ENCODE measurements around the gene ZC3H18.

Gene ZC3H18

DNA sequence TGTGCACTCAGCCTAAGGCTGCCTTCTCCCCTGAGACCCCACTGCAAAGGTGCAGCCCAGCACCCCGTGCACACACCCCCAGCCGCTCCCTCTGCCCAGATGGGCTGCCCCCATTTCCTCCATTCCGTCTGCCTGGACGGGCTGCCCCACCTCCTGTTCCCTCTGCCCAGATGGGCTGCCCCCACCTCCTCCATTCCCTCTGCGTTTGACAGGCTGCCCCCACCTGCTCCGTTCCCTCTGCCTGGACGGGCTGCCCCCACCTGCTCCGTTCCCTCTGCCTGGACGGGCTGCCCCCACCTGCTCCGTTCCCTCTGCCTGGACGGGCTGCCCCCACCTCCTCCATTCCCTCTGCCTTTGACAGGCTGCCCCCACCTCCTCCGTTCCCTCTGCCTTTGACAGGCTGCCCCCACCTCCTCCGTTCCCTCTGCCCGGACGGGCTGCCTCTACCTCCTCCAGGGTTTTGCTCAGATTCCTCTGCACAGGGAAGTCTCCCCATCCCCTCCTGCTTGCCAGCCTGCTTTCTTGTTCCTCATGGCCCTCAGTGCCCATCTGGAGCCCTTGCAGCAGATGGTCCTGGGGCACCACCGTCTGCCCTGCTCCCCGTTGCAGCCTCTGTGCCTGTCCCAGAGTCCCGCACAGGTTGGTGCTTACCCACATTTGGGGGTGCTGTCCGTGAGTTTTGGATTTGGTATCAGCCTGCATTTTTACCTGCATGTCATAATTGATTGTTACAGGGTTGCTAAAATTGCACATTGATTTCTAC is 44.8 kb downstream of the ZC3H18 start:
- Histone ChIP-seq H3K4me2 (ENCODE audit: low read length) (no peak overlapping the region), H3K9me3 (ENCODE audit: control insufficient read depth, insufficient read depth, low read length) (no peaks in the 10 kb centered on the region), H3K4me1 (ENCODE audit: control insufficient read depth, low read length) (no peaks in the 10 kb centered on the region), H3K4me3 (ENCODE audit: low read length) (no peak overlapping the region), H3K79me2 (ENCODE audit: control insufficient read depth, low read length) (peaks cover 79% of the 10 kb centered on the region), H3K27ac (ENCODE audit: low read depth, low read length) (no peak overlapping the region), H3F3A (ENCODE audit: control insufficient read depth, insufficient read depth) (no peaks in the 10 kb centered on the region), H3K9me2 (replicated peaks; ENCODE audit: control insufficient read depth, low read length) (no peaks in the 10 kb centered on the region), H3K36me3 (ENCODE audit: control insufficient read depth, low read length) (peaks cover 85% of the 10 kb centered on the region), H4K20me1 (ENCODE audit: control insufficient read depth, insufficient read depth, low read depth, low read length) (no peaks in the 10 kb centered on the region), H3K27me3 (ENCODE audit: control insufficient read depth, low read length) (no peaks in the 10 kb centered on the region)
- TF ChIP-seq EZH2phosphoT487 (IDR thresholded peaks at IDR 0.05; ENCODE audit: borderline replicate concordance, low read length): no peak
- no peak for TF ChIP-seq CTCF (IDR thresholded peaks at IDR 0.05; ENCODE audit: low read depth, low read length, poor library complexity, severe bottlenecking)

DNA sequence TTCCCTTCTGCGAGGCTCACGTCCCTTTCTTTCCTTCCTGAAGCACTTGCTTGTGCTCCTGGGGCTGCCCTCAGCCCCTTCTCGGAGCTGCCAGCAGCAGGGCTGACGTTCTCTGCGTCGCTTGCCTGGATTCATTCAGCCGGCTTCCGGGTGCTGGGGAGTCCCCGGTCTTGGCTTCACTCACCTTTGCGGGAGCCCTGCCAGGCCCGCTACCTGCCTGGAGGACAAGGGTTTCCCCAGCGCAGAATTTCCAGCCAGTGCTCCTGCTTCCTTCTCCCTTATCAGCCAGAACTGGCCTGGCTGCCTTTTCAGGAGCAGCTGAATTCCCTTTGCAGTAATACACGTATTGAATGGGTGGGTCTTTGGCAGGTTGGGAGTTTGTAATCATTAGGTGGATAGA is 46.1 kb downstream of the ZC3H18 start:
- no peak overlapping the region for H3K27ac ChIP-seq (ENCODE audit: low read depth, low read length)
- no peaks in the 10 kb centered on the region for H4K20me1 ChIP-seq (ENCODE audit: control insufficient read depth, insufficient read depth, low read depth, low read length)
- no peaks in the 10 kb centered on the region for H3K9me3 ChIP-seq (ENCODE audit: control insufficient read depth, insufficient read depth, low read length)
- no peaks in the 10 kb centered on the region for H3K4me1 ChIP-seq (ENCODE audit: control insufficient read depth, low read length)
- no peak overlapping the region for H3K4me2 ChIP-seq (ENCODE audit: low read length)
- H3F3A ChIP-seq (ENCODE audit: control insufficient read depth, insufficient read depth): no peaks in the 10 kb centered on the region
- H3K27me3 ChIP-seq (ENCODE audit: control insufficient read depth, low read length): no peaks in the 10 kb centered on the region
- H3K4me3 ChIP-seq (ENCODE audit: low read length): no peak overlapping the region
- H3K79me2 ChIP-seq (ENCODE audit: control insufficient read depth, low read length): peaks cover 74% of the 10 kb centered on the region
- no peak for TF ChIP-seq EZH2phosphoT487 (IDR thresholded peaks at IDR 0.05; ENCODE audit: borderline replicate concordance, low read length)
- no peak for TF ChIP-seq CTCF (IDR thresholded peaks at IDR 0.05; ENCODE audit: low read depth, low read length, poor library complexity, severe bottlenecking)
- H3K9me2 ChIP-seq (replicated peaks; ENCODE audit: control insufficient read depth, low read length): no peaks in the 10 kb centered on the region
- peaks cover 75% of the 10 kb centered on the region for H3K36me3 ChIP-seq (ENCODE audit: control insufficient read depth, low read length)

DNA sequence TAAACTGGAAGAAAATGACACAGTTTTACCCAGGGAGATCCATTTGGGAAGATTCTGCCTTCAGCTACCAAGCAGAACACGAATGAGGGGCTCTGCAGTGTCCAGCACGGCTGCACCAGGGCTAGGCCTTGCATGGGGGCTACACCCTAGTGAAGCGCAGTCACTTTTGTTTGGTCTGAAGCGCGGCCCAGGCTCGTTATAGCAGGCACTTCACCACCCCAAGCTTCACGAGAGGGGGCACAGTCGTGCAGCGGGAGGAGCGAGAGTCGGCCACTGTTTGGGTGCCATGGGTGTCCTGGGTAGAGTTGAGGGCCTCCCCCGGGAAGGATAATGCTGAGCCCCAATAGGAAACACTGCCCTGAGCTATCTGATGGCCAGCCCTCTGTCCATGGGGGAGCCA is 46.5 kb downstream of the ZC3H18 start:
- no peaks in the 10 kb centered on the region for H4K20me1 ChIP-seq (ENCODE audit: control insufficient read depth, insufficient read depth, low read depth, low read length)
- H3K27ac ChIP-seq (ENCODE audit: low read depth, low read length): no peak overlapping the region
- H3K27me3 ChIP-seq (ENCODE audit: control insufficient read depth, low read length): no peaks in the 10 kb centered on the region
- H3K4me1 ChIP-seq (ENCODE audit: control insufficient read depth, low read length): no peaks in the 10 kb centered on the region
- peaks cover 73% of the 10 kb centered on the region for H3K36me3 ChIP-seq (ENCODE audit: control insufficient read depth, low read length)
- TF ChIP-seq CTCF (IDR thresholded peaks at IDR 0.05; ENCODE audit: low read depth, low read length, poor library complexity, severe bottlenecking): no peak
- no peak for TF ChIP-seq EZH2phosphoT487 (IDR thresholded peaks at IDR 0.05; ENCODE audit: borderline replicate concordance, low read length)
- peaks cover 74% of the 10 kb centered on the region for H3K79me2 ChIP-seq (ENCODE audit: control insufficient read depth, low read length)
- no peak overlapping the region for H3K4me3 ChIP-seq (ENCODE audit: low read length)
- H3K4me2 ChIP-seq (ENCODE audit: low read length): no peak overlapping the region
- no peaks in the 10 kb centered on the region for H3F3A ChIP-seq (ENCODE audit: control insufficient read depth, insufficient read depth)
- no peaks in the 10 kb centered on the region for H3K9me3 ChIP-seq (ENCODE audit: control insufficient read depth, insufficient read depth, low read length)
- H3K9me2 ChIP-seq (replicated peaks; ENCODE audit: control insufficient read depth, low read length): no peaks in the 10 kb centered on the region
